ENCODE data around the gene UNC5C.

The UNC5C gene

GRCh38 chr4:95295157-95295556, 253.6 kb downstream of the UNC5C start:
- Histone ChIP-seq H3K9me3 (ENCODE audit: low read length) (no peaks in the 10 kb centered on the region), H3K36me3 (ENCODE audit: insufficient read depth, low read length) (no peaks in the 10 kb centered on the region), H2AFZ (ENCODE audit: low read length) (no peak overlapping the region), H3K27me3 (ENCODE audit: insufficient read depth, low read length) (no peaks in the 10 kb centered on the region), H3K9ac (ENCODE audit: low read length) (no peak overlapping the region), H3K4me3 (ENCODE audit: low read depth, low read length, poor library complexity, severe bottlenecking) (no peak overlapping the region), H3K9me2 (ENCODE audit: low read depth, low read length) (no peaks in the 10 kb centered on the region), H3K79me2 (ENCODE audit: insufficient read depth, low read length) (no peaks in the 10 kb centered on the region), H3K4me2 (ENCODE audit: low read length) (no peak overlapping the region), H4K20me1 (ENCODE audit: insufficient read depth, low read length) (no peaks in the 10 kb centered on the region), H3K4me1 (ENCODE audit: insufficient read depth, low read length, severe bottlenecking) (no peaks in the 10 kb centered on the region), H3K27ac (ENCODE audit: low read depth, low read length, poor library complexity, severe bottlenecking) (no peak overlapping the region), H3F3A (ENCODE audit: insufficient read depth, low read length) (no peaks in the 10 kb centered on the region)
- TF ChIP-seq CTCF (IDR thresholded peaks at IDR 0.05; ENCODE audit: low read length) (no peak), EZH2 (IDR thresholded peaks at IDR 0.05; ENCODE audit: borderline replicate concordance, low read length) (no peak)

GRCh38 chr4:95294321-95294720, 254.5 kb downstream of the UNC5C start:
- no peaks in the 10 kb centered on the region for H3K79me2 ChIP-seq (ENCODE audit: insufficient read depth, low read length)
- TF ChIP-seq CTCF (IDR thresholded peaks at IDR 0.05; ENCODE audit: low read length) (no peak), EZH2 (IDR thresholded peaks at IDR 0.05; ENCODE audit: borderline replicate concordance, low read length) (no peak)
- no peak overlapping the region for H3K9ac ChIP-seq (ENCODE audit: low read length)
- no peak overlapping the region for H3K4me3 ChIP-seq (ENCODE audit: low read depth, low read length, poor library complexity, severe bottlenecking)
- H4K20me1 ChIP-seq (ENCODE audit: insufficient read depth, low read length): no peaks in the 10 kb centered on the region
- no peak overlapping the region for H3K4me2 ChIP-seq (ENCODE audit: low read length)
- H3K9me2 ChIP-seq (ENCODE audit: low read depth, low read length): no peaks in the 10 kb centered on the region
- no peaks in the 10 kb centered on the region for H3F3A ChIP-seq (ENCODE audit: insufficient read depth, low read length)
- no peak overlapping the region for H2AFZ ChIP-seq (ENCODE audit: low read length)
- H3K27ac ChIP-seq (ENCODE audit: low read depth, low read length, poor library complexity, severe bottlenecking): no peak overlapping the region
- no peaks in the 10 kb centered on the region for H3K4me1 ChIP-seq (ENCODE audit: insufficient read depth, low read length, severe bottlenecking)
- H3K27me3 ChIP-seq (ENCODE audit: insufficient read depth, low read length): no peaks in the 10 kb centered on the region
- H3K9me3 ChIP-seq (ENCODE audit: low read length): no peaks in the 10 kb centered on the region
- H3K36me3 ChIP-seq (ENCODE audit: insufficient read depth, low read length): no peaks in the 10 kb centered on the region

- Histone ChIP-seq H3F3A (ENCODE audit: insufficient read depth, low read length) (no peaks in the 10 kb centered on the region), H3K79me2 (ENCODE audit: insufficient read depth, low read length) (no peaks in the 10 kb centered on the region), H3K9ac (ENCODE audit: low read length) (no peak overlapping the region), H3K4me2 (ENCODE audit: low read length) (no peak overlapping the region), H2AFZ (ENCODE audit: low read length) (no peak overlapping the region), H3K9me3 (ENCODE audit: low read length) (no peaks in the 10 kb centered on the region), H4K20me1 (ENCODE audit: insufficient read depth, low read length) (no peaks in the 10 kb centered on the region), H3K9me2 (ENCODE audit: low read depth, low read length) (no peaks in the 10 kb centered on the region), H3K27me3 (ENCODE audit: insufficient read depth, low read length) (no peaks in the 10 kb centered on the region), H3K4me1 (ENCODE audit: insufficient read depth, low read length, severe bottlenecking) (no peaks in the 10 kb centered on the region), H3K36me3 (ENCODE audit: insufficient read depth, low read length) (no peaks in the 10 kb centered on the region), H3K4me3 (ENCODE audit: low read depth, low read length, poor library complexity, severe bottlenecking) (no peak overlapping the region), H3K27ac (ENCODE audit: low read depth, low read length, poor library complexity, severe bottlenecking) (no peak overlapping the region)
- no peak for TF ChIP-seq CTCF (IDR thresholded peaks at IDR 0.05; ENCODE audit: low read length)
- TF ChIP-seq EZH2 (IDR thresholded peaks at IDR 0.05; ENCODE audit: borderline replicate concordance, low read length): no peak
Measured at GRCh38 chr4:95293014-95293413, 255.8 kb downstream of the UNC5C start.
